Spleen (tissue), 11 donors: ENCODE data around the gene C3orf20. TPM values are rescaled to one million over a fixed set of nuclear protein-coding genes. Genes with fewer than 3 reads are reported as not detected.
A peak's percentile ranks its signal among the peaks of the same experiment; 100 is the strongest.

ENCODE experiments used
- DNase-seq: peaks from one replicate; pipeline ENCODE4 v3.0.0-alpha.2; 2020
- H3K27ac ChIP-seq, 8 donors: fragments of 200-600 bp; sonication (generic) in 7 of 8; 1 replicate in 4 of 8; 2 replicates in 4 of 8; pipeline versions ENCODE4 v1.5.0 to v1.8.0; 2016 to 2021; ENCODE audit warnings: inconsistent platforms in 4 of 8, mild to moderate bottlenecking in 4 of 8, moderate library complexity in 1 of 8
- H3K27me3 ChIP-seq, 7 donors: fragments of 200-600 bp; sonication (generic) in 6 of 7; replicated peaks in 1 of 7; 1 replicate in 4 of 7; 2 replicates in 3 of 7; pipeline versions ENCODE4 v1.5.0 to v1.8.0; 2016 to 2021; ENCODE audit warnings: inconsistent platforms in 3 of 7, mild to moderate bottlenecking in 1 of 7
- H3K36me3 ChIP-seq, 6 donors: fragments of 200-600 bp; sonication (generic) in 5 of 6; 1 replicate in 4 of 6; 2 replicates in 2 of 6; pipeline versions ENCODE4 v1.5.0 to v1.8.0; 2016 to 2021; ENCODE audit warnings: inconsistent platforms in 2 of 6
- H3K4me1 ChIP-seq, 6 donors: fragments of 200-600 bp; sonication (generic) in 5 of 6; 1 replicate in 3 of 6; 2 replicates in 3 of 6; pipeline versions ENCODE4 v1.5.0 to v1.8.0; 2016 to 2021; ENCODE audit warnings: inconsistent platforms in 3 of 6
- H3K4me3 ChIP-seq, 8 donors: fragments of 200-600 bp; sonication (generic) in 7 of 8; 1 replicate in 4 of 8; 2 replicates in 4 of 8; pipeline versions ENCODE4 v1.5.0 to v1.8.0; 2016 to 2021; ENCODE audit warnings: inconsistent platforms in 4 of 8, mild to moderate bottlenecking in 4 of 8, moderate library complexity in 2 of 8
- H3K9me3 ChIP-seq, 8 donors: fragments of 200-600 bp; sonication (generic) in 7 of 8; 1 replicate in 4 of 8; 2 replicates in 4 of 8; pipeline versions ENCODE4 v1.5.0 to v1.8.0; 2016 to 2021; ENCODE audit warnings: inconsistent platforms in 4 of 8
- CTCF ChIP-seq, 11 experiments: fragments of 200-600 bp in 7 of 11; fragments of 450-650 bp in 4 of 11; sonication (generic) in 4 of 11; IDR thresholded peaks in 8 of 11; conservative IDR thresholded peaks in 3 of 11; 1 replicate in 7 of 11; 2 replicates in 4 of 11; pipeline versions ENCODE4 v1.4.0 to v1.8.0; 2016 to 2021; ENCODE audit warnings: antibody characterized with exemption in 11 of 11, inconsistent platforms in 4 of 11, mild to moderate bottlenecking in 1 of 11
- POLR2A ChIP-seq, 3 donors: fragments of 450-650 bp; IDR thresholded peaks; one replicate each; pipeline ENCODE4 v1.5.1; 2017; ENCODE audit warnings: antibody characterized with exemption in 3 of 3, mild to moderate bottlenecking in 1 of 3
- POLR2AphosphoS5 ChIP-seq, 3 donors: sonication (generic); formaldehyde crosslinking; IDR thresholded peaks; one replicate each; pipeline ENCODE4 v1.5.1; 2017; ENCODE audit warnings: antibody characterized with exemption in 3 of 3
- WGBS, 5 donors: extraction: QIAGEN DNeasy Blood & Tissue Kit in 3 of 5; methylation state at CpG; one replicate each; pipeline versions ENCODE4 v1.1.5 to v1.1.7; 2013 to 2018; 5-methylcytosine and 5-hydroxymethylcytosine counted together
- intact Hi-C: fragments of 100-400 bp; cut with DNase I; formaldehyde crosslinking; loops from one replicate; pipeline ENCODE4 v1.15.0; 2023; ENCODE audit warnings: low total_unique reads
- polyA plus RNA-seq, 3 donors: library from polyadenylated mRNA; stranded (reverse); fragments of 200-250 nt; gene quantifications; one replicate each; pipeline ENCODE4 v1.2.1, GENCODE V29; 2013
- total RNA-seq, 7 donors: library from RNA; depleted of rRNA in 3 of 7; stranded (reverse); fragments of >200 nt in 3 of 7; fragmentation: NEBNext Ultra II Directional in 4 of 7; extraction: Animal tissue kit (Norgen Biotek cat#: 25700) in 4 of 7; gene quantifications; one replicate each; pipeline versions ENCODE4 v1.1.0 to v1.2.1, GENCODE V29; 2016 to 2021
- donor health status: healthy with polysubstance abuse.
- donor health status: DM: no; HTN: no; CAD: no; lungs with moderate emphysema.
- donor health status: DM: no; HTN: no; CAD: no.
- donor health status: Bipolar disorder and iron deficiency.
- donor health status: healthy.
- donor health status: DM: no; HTN: no; CAD: no.
- donor health status: DM: yes; HTN: yes; CAD: no.

The C3orf20 gene
- total and polyA plus RNA-seq, 10 donors, result 0.17 to 1.1 (median 0.30) TPM; not detected in 3

GRCh38 chr3:14789221-14789620 lies 114.3 kb downstream of the C3orf20 start:
- WGBS, 5 donors, result 72 to 88% (median 81%) methylated on average over 5 of the region's 5 CpGs
- Histone ChIP-seq H3K4me1 (peaks cover 0 to 44% (median 20%) of the 10 kb centered on the region in 6 donors), H3K9me3 (no peaks in the 10 kb centered on the region), H3K36me3 (no peaks in the 10 kb centered on the region), H3K27me3 (peaks cover 0 to 19% (median 0%) of the 10 kb centered on the region in 7 donors), H3K27ac (no peak overlapping the region), H3K4me3 (no peak overlapping the region)
- intact Hi-C loops, result no loop called here
- peak; percentile 27 for DNase-seq
- TF ChIP-seq POLR2A (IDR thresholded peaks at IDR 0.05) (no peak), POLR2AphosphoS5 (IDR thresholded peaks at IDR 0.05) (no peak), CTCF (IDR thresholded peaks at IDR 0.05 in 8 of 11, conservative IDR thresholded peaks at IDR 0.05 in 3 of 11) (no peak)

GRCh38 chr3:14789640-14790285 lies 114.8 kb downstream of the C3orf20 start:
- H3K27me3 ChIP-seq, result peaks cover 0 to 19% (median 0%) of the 10 kb centered on the region in 7 donors
- H3K27ac ChIP-seq, result no peak overlapping the region
- H3K4me3 ChIP-seq, result no peak overlapping the region
- DNase-seq, result peak; percentile 54
- no peak for TF ChIP-seq POLR2A (IDR thresholded peaks at IDR 0.05)
- no peaks in the 10 kb centered on the region for H3K9me3 ChIP-seq
- H3K4me1 ChIP-seq, result peaks cover 0 to 42% (median 19%) of the 10 kb centered on the region in 6 donors
- intact Hi-C loops, result loop anchor here (10.0 kb wide), 1 partner anchor 125 kb away; no protein-coding TSS in a partner anchor
- 70 to 84% (median 77%) methylated on average over 10 of the region's 10 CpGs for WGBS, 5 donors
- H3K36me3 ChIP-seq, result no peaks in the 10 kb centered on the region

- Histone ChIP-seq H3K27me3 (peaks cover 0 to 19% (median 0%) of the 10 kb centered on the region in 7 donors), H3K36me3 (no peaks in the 10 kb centered on the region), H3K9me3 (no peaks in the 10 kb centered on the region), H3K4me1 (peaks cover 0 to 32% (median 18%) of the 10 kb centered on the region in 6 donors), H3K27ac (no peak overlapping the region), H3K4me3 (no peak overlapping the region)
- intact Hi-C loops, result loop anchor here (10.0 kb wide), 1 partner anchor 123 kb away; no protein-coding TSS in a partner anchor
- DNase-seq, result peak; percentile 80
- peak; percentile 22 to 58 (median 23) for TF ChIP-seq POLR2AphosphoS5 (IDR thresholded peaks at IDR 0.05)
- TF ChIP-seq POLR2A (IDR thresholded peaks at IDR 0.05), result no peak
- TF ChIP-seq CTCF (IDR thresholded peaks at IDR 0.05 in 8 of 11, conservative IDR thresholded peaks at IDR 0.05 in 3 of 11), result peak; percentile 11 to 69 (median 60)
- 30 to 36% (median 33%) methylated on average over 15 of the region's 15 CpGs for WGBS, 5 donors
Observed at GRCh38 chr3:14791343-14791945, 116.5 kb downstream of the C3orf20 start.

- Histone ChIP-seq H3K9me3 (no peaks in the 10 kb centered on the region), H3K4me1 (peaks cover 0 to 32% (median 18%) of the 10 kb centered on the region in 6 donors), H3K27me3 (peaks cover 0 to 19% (median 0%) of the 10 kb centered on the region in 7 donors), H3K4me3 (no peak overlapping the region), H3K27ac (peak overlapping the region in 7 of 8 donors; percentile 20 to 72 (median 54)), H3K36me3 (no peaks in the 10 kb centered on the region)
- TF ChIP-seq CTCF (IDR thresholded peaks at IDR 0.05 in 8 of 11, conservative IDR thresholded peaks at IDR 0.05 in 3 of 11), result no peak
- no peak for TF ChIP-seq POLR2AphosphoS5 (IDR thresholded peaks at IDR 0.05)
- no peak for TF ChIP-seq POLR2A (IDR thresholded peaks at IDR 0.05)
- 64 to 91% (median 82%) methylated on average over 7 to 9 of the region's 9 CpGs for WGBS, 5 donors
- intact Hi-C loops, result loop anchor here (10.0 kb wide), 1 partner anchor 122 kb away; no protein-coding TSS in a partner anchor
- DNase-seq, result peak; percentile 68
Observed at GRCh38 chr3:14792691-14793121, 117.8 kb downstream of the C3orf20 start.
